GM12892 (cell line): Measurements from ENCODE around the gene ABLIM3.

ENCODE experiments used
- POLR2A ChIP-seq: IDR thresholded peaks from 2 replicates; pipeline ENCODE4 v1.6.1; 2011; ENCODE audit warnings: low read depth, low read length, control low read depth
- POLR2AphosphoS5 ChIP-seq: IDR thresholded peaks from 2 replicates; pipeline ENCODE4 v1.6.1; 2011; ENCODE audit warnings: low read depth, low read length, control low read depth

DNA sequence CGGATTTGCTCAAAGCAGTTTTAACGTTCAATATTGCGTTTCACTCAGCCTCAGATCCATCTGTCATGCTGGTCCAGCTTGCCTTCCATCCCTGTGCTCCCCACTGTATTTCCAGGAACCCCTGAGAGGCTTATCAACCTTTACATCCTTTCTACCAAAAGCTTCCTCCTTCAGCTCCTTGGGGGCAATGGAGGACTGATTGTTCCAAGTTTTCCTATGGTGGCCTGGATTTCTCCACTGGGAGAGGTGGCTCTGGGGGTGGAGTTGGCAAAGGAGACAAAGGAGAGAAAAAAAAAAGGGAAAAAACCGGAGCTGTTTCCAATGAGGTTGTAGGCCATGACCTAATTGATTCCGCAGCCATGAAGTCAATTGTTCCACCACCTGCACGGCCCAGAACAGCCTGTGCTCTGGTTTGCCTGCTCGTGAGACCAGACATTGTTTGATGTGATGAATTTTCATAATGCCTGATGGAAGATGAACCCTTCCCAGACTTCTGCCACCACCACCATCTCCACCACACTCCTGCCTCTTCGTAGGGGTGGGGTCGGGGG, 54.1 kb downstream of the ABLIM3 start:
- no peak for TF ChIP-seq POLR2A
- TF ChIP-seq POLR2AphosphoS5 = no peak
